Muscle layer of duodenum (tissue), 2 donors: ENCODE measurements around the gene PPP1R9A.
A peak's percentile ranks its signal among the peaks of the same experiment; 100 is the strongest.

Experiments used
- H3K27ac ChIP-seq: one replicate; pipeline ENCODE4 v1.7.0; 2013; ENCODE audit warnings: mild to moderate bottlenecking, low read length
- H3K27me3 ChIP-seq: one replicate; pipeline ENCODE4 v1.7.0; 2013; ENCODE audit warnings: low read depth, mild to moderate bottlenecking, control low read depth, low read length
- H3K36me3 ChIP-seq, 2 donors: one replicate each; pipeline ENCODE4 v1.7.0; 2013; ENCODE audit warnings: low read length in 2 of 2, control low read depth in 1 of 2, mild to moderate bottlenecking in 1 of 2; ENCODE audit not compliant: insufficient read depth in 2 of 2, control insufficient read depth in 1 of 2
- H3K4me1 ChIP-seq, 2 donors: one replicate each; pipeline ENCODE4 v1.7.0; 2013; ENCODE audit warnings: low read length in 2 of 2, mild to moderate bottlenecking in 2 of 2, control low read depth in 1 of 2, moderate library complexity in 1 of 2; ENCODE audit not compliant: insufficient read depth in 2 of 2, control insufficient read depth in 1 of 2
- H3K4me3 ChIP-seq, 2 donors: one replicate each; pipeline ENCODE4 v1.7.0; 2013; ENCODE audit warnings: low read length in 2 of 2, low read depth in 1 of 2, mild to moderate bottlenecking in 1 of 2
- H3K9me3 ChIP-seq, 2 donors: one replicate each; pipeline ENCODE4 v1.7.0; 2013; ENCODE audit warnings: low read length in 2 of 2, control low read depth in 1 of 2, mild to moderate bottlenecking in 1 of 2; ENCODE audit not compliant: control insufficient read depth in 1 of 2
- donor health status: healthy.

PPP1R9A gene

DNA sequence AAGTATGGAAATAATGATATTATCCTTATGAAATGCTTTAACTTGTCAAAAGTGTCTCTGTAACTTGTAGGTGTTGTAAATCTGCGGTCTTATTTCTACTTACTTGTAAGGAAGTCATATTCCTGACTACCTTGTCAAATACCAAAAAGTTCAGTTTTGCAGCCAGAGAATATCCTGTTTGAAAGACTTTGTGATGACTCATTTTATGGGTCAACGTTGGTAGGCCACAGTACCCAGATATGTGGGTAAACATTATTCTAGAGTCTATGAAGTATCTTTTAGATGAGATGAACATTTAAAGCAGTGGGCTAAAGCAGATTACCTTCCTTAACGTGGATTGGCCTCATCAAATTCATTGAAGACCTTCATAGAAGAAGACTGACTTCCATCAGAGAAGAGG, 195.3 kb downstream of the PPP1R9A start:
- no peak overlapping the region for H3K4me3 ChIP-seq
- no peaks in the 10 kb centered on the region for H3K27me3 ChIP-seq
- no peaks in the 10 kb centered on the region for H3K36me3 ChIP-seq
- peaks cover 0 to 15% of the 10 kb centered on the region in 2 donors for H3K4me1 ChIP-seq
- no peak overlapping the region for H3K27ac ChIP-seq
- no peaks in the 10 kb centered on the region for H3K9me3 ChIP-seq

DNA sequence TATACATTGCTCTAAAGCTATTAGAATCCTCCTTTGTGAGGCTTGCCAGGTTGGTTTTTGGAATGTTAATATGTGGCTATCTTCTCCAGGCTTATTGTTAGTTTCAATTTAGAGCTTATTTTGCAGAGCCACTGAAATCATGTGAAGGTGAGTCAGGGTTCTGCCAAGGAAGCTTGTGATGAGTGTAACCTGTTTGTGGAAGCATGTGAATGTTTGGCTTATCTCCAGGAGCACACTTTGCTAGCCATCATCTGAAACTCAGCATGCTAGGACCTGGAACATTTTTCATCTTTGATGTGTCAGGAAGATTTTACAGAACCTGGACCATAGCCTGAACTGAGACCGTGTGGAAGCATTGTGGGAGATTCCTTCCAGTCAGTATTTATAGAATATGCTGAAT, 197.3 kb downstream of the PPP1R9A start:
- no peaks in the 10 kb centered on the region for H3K9me3 ChIP-seq
- peaks cover 0 to 10% of the 10 kb centered on the region in 2 donors for H3K4me1 ChIP-seq
- H3K4me3 ChIP-seq: no peak overlapping the region
- no peaks in the 10 kb centered on the region for H3K27me3 ChIP-seq
- peak overlapping the region; percentile 4 for H3K27ac ChIP-seq
- H3K36me3 ChIP-seq: no peaks in the 10 kb centered on the region

DNA sequence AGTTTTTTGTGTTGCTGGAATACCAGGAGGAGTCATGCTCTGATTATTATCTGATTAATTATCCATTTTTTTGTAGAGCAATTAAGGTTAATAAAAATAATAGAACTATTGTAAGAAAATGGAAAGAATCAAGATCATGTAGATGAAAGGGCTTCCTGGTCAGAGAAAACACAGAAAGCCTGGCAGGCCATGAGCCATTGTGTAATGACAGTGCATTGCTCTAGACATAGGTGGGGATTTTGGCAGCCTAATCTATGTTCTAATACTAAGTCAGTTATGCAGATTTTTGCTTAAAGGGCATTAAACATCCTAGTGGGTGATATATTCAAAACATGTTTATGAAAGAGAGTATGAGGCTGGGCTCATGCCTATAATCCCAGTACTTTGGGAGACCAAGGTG, 198.2 kb downstream of the PPP1R9A start:
- H3K4me3 ChIP-seq: no peak overlapping the region
- H3K4me1 ChIP-seq: peaks cover 0 to 10% of the 10 kb centered on the region in 2 donors
- H3K9me3 ChIP-seq: no peaks in the 10 kb centered on the region
- H3K27me3 ChIP-seq: no peaks in the 10 kb centered on the region
- peak overlapping the region; percentile 4 for H3K27ac ChIP-seq
- H3K36me3 ChIP-seq: no peaks in the 10 kb centered on the region

DNA sequence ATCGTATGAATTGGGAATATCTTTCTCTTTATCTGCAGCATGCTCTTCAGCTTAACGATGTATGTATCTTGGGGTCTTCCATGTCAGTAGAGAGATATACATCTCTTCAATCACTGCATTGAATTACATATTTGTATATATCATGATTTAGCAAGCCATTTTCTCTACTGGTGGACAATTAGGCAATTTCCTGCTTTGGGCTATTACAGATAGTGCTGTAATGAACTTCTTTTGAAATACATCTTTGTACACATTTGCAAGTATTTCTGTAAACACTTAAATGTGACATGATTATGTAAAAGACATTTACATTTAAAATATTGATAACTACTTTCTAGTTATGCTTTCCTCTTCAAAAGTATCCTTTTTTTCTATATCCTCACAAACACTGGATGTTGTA, 199.0 kb downstream of the PPP1R9A start:
- H3K27me3 ChIP-seq: no peaks in the 10 kb centered on the region
- H3K4me3 ChIP-seq: no peak overlapping the region
- no peak overlapping the region for H3K27ac ChIP-seq
- no peaks in the 10 kb centered on the region for H3K9me3 ChIP-seq
- H3K36me3 ChIP-seq: no peaks in the 10 kb centered on the region
- peaks cover 0 to 10% of the 10 kb centered on the region in 2 donors for H3K4me1 ChIP-seq

DNA sequence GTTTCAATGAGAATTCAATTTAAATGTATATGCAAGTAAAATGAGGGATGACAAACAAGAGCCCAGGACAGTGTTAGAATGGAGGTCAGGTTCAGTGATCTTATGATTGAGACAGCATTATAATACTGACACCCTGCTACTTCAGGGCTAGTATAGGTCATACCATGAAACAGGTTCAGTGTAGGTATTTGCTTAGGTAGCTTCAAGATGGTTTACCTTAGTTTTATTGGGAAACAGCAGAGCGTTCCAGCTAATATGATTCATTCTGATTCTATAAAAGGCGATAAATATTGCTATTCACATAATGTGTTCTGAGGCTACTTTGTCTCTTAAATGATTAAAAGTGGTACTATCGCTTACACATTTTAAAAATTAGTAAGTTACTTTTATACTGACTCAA, 203.3 kb downstream of the PPP1R9A start:
- H3K27ac ChIP-seq: no peak overlapping the region
- H3K9me3 ChIP-seq: no peaks in the 10 kb centered on the region
- H3K4me3 ChIP-seq: no peak overlapping the region
- H3K36me3 ChIP-seq: no peaks in the 10 kb centered on the region
- no peaks in the 10 kb centered on the region for H3K27me3 ChIP-seq
- no peaks in the 10 kb centered on the region for H3K4me1 ChIP-seq

DNA sequence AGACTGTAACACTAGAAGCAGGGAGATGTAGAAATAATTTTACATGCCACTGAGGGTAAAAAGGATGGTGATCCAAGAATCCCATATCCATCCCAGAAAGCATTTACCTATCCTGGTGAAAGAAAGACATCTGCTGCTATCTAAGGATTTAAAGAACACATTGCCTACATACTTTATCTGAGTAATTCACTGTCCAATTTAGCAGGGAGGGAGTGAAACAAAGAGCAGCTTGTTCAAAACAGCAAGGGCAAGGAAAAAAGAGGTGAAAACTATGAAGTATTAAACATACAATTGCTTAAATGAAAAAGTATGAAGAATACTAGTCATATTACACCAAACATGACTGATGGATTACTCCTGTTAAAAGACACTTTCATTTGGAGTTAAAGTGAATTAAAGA, 206.2 kb downstream of the PPP1R9A start:
- H3K36me3 ChIP-seq: no peaks in the 10 kb centered on the region
- H3K9me3 ChIP-seq: no peaks in the 10 kb centered on the region
- H3K4me3 ChIP-seq: no peak overlapping the region
- H3K27ac ChIP-seq: no peak overlapping the region
- no peaks in the 10 kb centered on the region for H3K4me1 ChIP-seq
- H3K27me3 ChIP-seq: no peaks in the 10 kb centered on the region

DNA sequence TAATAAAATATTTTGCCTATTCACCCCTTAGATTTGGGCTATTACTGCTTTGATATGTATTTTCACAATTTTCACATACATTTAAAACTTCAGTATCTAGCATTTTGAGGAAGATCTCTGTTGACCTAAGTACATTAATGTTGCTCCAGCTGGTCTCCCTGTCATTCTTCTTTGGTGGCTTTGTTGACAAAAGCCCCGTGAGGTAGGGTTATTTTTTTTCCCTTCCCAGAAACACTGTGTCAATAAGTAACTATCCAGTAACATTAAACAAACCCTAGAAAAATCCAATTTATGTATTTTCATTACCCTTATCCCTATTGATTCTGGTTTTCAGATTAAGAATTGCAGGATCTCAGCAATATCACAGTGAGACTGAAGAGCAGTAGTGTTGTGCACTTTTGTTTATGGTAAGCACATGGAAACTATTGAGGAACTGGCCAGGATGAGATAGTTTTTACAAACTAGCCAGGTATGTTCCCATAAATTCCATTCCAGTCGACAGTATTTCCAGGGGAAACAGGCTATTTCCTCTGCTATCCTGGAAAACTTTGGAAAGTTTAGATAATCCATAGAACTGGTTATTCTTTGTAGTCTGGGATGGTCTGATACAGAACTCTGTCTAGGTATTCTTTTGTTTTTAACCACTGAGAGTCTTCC, 218.8 kb downstream of the PPP1R9A start:
- Histone ChIP-seq H3K4me3 (no peak overlapping the region), H3K27me3 (no peaks in the 10 kb centered on the region), H3K27ac (no peak overlapping the region), H3K4me1 (no peaks in the 10 kb centered on the region), H3K36me3 (no peaks in the 10 kb centered on the region), H3K9me3 (no peaks in the 10 kb centered on the region)

DNA sequence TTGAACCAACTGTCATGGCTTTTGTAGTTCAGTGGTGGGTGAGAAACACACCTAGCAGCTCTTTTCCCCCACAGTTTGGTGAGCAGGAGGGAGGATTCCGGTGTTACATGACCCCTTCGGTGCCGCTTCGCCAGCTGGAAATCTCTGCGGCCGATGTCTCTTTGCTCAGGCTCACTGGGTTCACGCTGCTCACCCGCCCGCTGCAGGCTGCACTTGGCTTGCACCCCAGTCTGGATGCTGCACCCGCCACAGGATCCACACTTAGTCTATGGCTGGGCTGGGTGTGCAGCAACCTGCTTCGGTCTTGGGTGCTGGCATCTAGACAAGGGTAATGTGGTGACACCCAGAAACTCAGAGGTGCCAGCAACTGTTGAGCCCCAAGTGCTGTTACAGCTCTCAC, 225.1 kb downstream of the PPP1R9A start:
- no peaks in the 10 kb centered on the region for H3K36me3 ChIP-seq
- no peaks in the 10 kb centered on the region for H3K27me3 ChIP-seq
- no peaks in the 10 kb centered on the region for H3K4me1 ChIP-seq
- no peak overlapping the region for H3K4me3 ChIP-seq
- H3K27ac ChIP-seq: no peak overlapping the region
- H3K9me3 ChIP-seq: no peaks in the 10 kb centered on the region

DNA sequence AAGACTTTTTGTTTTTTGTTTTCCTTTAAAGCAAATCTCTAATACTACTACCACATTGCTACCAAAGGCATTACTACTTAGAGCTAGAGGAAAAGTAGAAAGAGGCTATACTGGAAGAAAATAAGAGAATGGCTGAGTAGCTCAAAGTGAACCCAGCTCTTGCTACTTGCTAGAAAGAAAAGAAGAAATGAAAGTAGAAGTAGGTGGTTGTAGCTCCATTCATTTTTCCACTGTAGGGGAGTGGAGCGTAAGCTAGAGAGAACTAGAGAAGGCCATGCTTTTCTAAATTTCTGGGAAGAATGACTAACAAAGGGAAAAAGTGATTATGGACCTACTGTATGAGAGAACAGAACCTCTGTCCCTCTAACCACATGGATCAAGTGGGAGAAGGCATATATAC, 232.5 kb downstream of the PPP1R9A start:
- no peaks in the 10 kb centered on the region for H3K4me1 ChIP-seq
- no peak overlapping the region for H3K27ac ChIP-seq
- no peak overlapping the region for H3K4me3 ChIP-seq
- no peaks in the 10 kb centered on the region for H3K9me3 ChIP-seq
- H3K36me3 ChIP-seq: no peaks in the 10 kb centered on the region
- no peaks in the 10 kb centered on the region for H3K27me3 ChIP-seq

DNA sequence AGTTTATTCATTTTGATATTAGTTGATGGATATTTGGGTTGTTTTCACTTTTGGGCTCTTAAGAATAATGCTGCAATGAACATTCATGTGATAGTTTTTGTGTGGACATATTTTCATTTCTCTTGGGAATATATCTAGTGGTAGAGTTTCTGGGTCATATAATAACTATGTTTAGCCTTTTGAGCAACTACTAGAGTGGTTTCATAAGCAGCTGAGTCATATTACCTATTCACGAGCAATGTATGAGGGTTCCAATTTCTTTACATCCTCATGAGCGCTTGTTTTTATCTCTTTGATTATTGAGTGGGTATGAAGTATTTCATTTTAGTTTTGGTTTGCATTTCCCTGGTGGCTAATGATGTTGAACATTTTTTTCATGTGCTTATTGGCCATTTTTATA, 234.4 kb downstream of the PPP1R9A start:
- Histone ChIP-seq H3K9me3 (no peaks in the 10 kb centered on the region), H3K4me3 (no peak overlapping the region), H3K36me3 (no peaks in the 10 kb centered on the region), H3K27ac (no peak overlapping the region), H3K4me1 (no peaks in the 10 kb centered on the region), H3K27me3 (no peaks in the 10 kb centered on the region)

DNA sequence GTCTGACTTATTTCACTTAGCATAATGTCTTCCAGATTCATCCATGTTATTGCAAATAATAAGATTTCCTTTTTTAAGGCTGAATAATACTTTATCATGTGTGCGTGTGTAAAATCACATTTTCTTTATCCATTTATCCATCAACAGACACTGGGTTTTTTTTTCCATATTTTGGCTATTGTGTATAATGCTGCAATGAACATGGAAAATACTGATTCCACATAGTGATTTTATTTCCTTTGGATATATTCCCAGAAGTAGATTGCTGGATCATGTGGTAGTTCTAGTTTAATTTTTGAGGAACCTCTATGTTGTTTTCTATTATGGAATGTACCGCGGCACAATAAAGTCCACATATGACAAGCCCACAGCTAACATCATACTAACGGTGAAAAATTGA, 236.9 kb downstream of the PPP1R9A start:
- Histone ChIP-seq H3K27me3 (no peaks in the 10 kb centered on the region), H3K9me3 (no peaks in the 10 kb centered on the region), H3K36me3 (no peaks in the 10 kb centered on the region), H3K4me3 (no peak overlapping the region), H3K4me1 (no peaks in the 10 kb centered on the region), H3K27ac (no peak overlapping the region)

DNA sequence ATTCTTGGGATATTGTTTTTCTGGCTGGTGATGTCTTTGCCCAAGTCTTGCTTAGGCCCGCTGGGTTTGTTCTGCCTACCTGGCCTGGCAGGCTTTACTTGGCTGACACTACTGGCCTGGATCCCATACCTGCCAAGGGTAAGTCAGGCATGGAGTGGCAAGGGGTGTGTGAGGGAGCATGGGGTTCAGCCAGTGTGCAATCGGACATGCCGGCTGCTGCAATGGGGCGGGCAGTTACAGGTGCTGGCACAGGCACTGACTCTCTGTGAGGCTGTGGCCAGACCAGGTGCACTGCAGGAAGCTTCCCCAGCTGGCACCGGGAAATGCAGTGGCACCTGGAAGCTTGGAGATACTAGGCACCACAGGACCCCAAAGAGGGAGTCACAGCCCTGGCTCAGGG, 248.6 kb downstream of the PPP1R9A start:
- Histone ChIP-seq H3K9me3 (no peaks in the 10 kb centered on the region), H3K27ac (no peak overlapping the region), H3K27me3 (no peaks in the 10 kb centered on the region), H3K4me1 (no peaks in the 10 kb centered on the region), H3K36me3 (no peaks in the 10 kb centered on the region), H3K4me3 (no peak overlapping the region)
